Astrocyte of the spinal cord (primary cell): ENCODE results near the gene FSHR.

Experiments used
- DNase-seq: peaks from one replicate; pipeline ENCODE4 v3.0.0; 2011; ENCODE audit warnings: low read depth, low spot score
- H3K4me3 ChIP-seq: 2 replicates; pipeline ENCODE4 v1.5.1; 2011; ENCODE audit warnings: low read depth, mild to moderate bottlenecking, low read length, moderate library complexity
- in situ Hi-C: cut with HindIII; loops from 2 replicates; pipeline ENCODE4 v1.10.0; 2017; ENCODE audit warnings: low sequenced_read_pairs
- TF ChIP-seq, protein P1 (sequence below): IDR thresholded peaks from 2 replicates; pipeline ENCODE4 v1.5.1; 2012; ENCODE audit warnings: low read depth, mild to moderate bottlenecking, low read length, inconsistent platforms

The FSHR gene

GRCh38 chr2:48978131-48978530, 176.2 kb downstream of the FSHR start:
- DNase-seq = no peak
- in situ Hi-C loops = no loop called here
- TF ChIP-seq, protein P1, sequence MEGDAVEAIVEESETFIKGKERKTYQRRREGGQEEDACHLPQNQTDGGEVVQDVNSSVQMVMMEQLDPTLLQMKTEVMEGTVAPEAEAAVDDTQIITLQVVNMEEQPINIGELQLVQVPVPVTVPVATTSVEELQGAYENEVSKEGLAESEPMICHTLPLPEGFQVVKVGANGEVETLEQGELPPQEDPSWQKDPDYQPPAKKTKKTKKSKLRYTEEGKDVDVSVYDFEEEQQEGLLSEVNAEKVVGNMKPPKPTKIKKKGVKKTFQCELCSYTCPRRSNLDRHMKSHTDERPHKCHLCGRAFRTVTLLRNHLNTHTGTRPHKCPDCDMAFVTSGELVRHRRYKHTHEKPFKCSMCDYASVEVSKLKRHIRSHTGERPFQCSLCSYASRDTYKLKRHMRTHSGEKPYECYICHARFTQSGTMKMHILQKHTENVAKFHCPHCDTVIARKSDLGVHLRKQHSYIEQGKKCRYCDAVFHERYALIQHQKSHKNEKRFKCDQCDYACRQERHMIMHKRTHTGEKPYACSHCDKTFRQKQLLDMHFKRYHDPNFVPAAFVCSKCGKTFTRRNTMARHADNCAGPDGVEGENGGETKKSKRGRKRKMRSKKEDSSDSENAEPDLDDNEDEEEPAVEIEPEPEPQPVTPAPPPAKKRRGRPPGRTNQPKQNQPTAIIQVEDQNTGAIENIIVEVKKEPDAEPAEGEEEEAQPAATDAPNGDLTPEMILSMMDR = no peak
- H3K4me3 ChIP-seq = no peak overlapping the region

- H3K4me3 ChIP-seq = no peak overlapping the region
- in situ Hi-C loops = no loop called here
- DNase-seq = no peak
- TF ChIP-seq, protein P1 = no peak
These were observed 182.5 kb downstream of the FSHR start for GRCh38 chr2:48971801-48972200.

DNA sequence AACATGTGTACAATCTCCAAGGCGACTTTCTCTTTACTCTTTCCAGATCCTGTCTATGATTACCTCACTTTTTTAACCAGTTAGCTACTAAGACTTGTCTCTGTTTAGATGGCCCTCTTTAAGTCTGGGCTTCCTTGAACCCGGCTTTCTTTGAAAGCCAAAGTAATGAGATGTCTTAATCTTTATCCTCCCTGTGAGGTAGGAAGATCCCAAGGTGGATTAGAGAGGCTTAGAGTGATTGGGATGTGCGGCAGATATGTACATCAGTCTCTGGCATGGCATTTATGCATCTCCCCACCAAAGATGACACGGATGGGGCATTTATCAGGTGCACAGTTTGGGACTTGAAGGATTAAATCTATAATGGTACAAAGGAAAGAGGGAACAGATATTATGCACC, 186.3 kb downstream of the FSHR start:
- no peak overlapping the region for H3K4me3 ChIP-seq
- DNase-seq = no peak
- in situ Hi-C loops = no loop called here
- TF ChIP-seq, protein P1 = no peak

DNA sequence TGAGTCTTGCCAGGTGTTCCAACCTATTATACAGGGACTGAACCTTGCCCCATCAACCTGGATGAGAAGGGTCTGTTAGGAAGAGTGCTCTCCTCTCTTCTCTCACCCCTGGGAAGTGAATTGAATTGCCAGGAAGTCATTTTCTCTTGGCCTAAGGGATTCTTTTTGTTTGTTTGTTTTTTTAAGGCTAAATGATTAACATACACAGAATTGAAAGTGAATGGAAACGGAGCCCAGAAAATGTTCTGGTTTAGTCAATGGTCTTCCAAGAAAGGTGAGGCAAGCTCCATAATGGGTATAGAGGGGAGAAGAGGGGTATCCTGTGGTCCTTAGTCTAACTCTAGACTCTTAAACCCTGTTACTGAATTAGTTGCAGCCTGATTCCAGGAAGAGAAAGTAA, 189.1 kb downstream of the FSHR start:
- in situ Hi-C loops = no loop called here
- H3K4me3 ChIP-seq = no peak overlapping the region
- TF ChIP-seq, protein P1 = no peak
- DNase-seq = no peak

- H3K4me3 ChIP-seq = no peak overlapping the region
- DNase-seq = no peak
- in situ Hi-C loops = no loop called here
- TF ChIP-seq, protein P1 = no peak
These were observed 193.3 kb downstream of the FSHR start for GRCh38 chr2:48961009-48961408.

- TF ChIP-seq, protein P1 = no peak
- no peak overlapping the region for H3K4me3 ChIP-seq
- in situ Hi-C loops = no loop called here
- DNase-seq = peak; percentile 0
These were observed 199.4 kb downstream of the FSHR start for GRCh38 chr2:48954935-48955334.

- H3K4me3 ChIP-seq = no peak overlapping the region
- TF ChIP-seq, protein P1 = no peak
- in situ Hi-C loops = no loop called here
- no peak for DNase-seq
These were observed 200.0 kb downstream of the FSHR start for GRCh38 chr2:48954311-48954710.
